Sigmoid colon (tissue), 7 donors: ENCODE data around the gene GRIN1. TPM values are rescaled to one million over a fixed set of nuclear protein-coding genes. Genes with fewer than 3 reads are reported as not detected.
"Not testable (repeated sequence)": the region's sequence is repeated elsewhere in the genome, so short reads cannot be mapped to it uniquely, and the experiment has no call there.

Source experiments
- DNase-seq: peaks from one replicate; pipeline ENCODE4 v3.0.0-alpha.2; 2019
- H3K27ac ChIP-seq, 4 donors: fragments of 200-600 bp; sonication (generic); one replicate each; pipeline ENCODE4 v1.5.1; 2016 to 2019; ENCODE audit warnings: mild to moderate bottlenecking in 1 of 4
- H3K27me3 ChIP-seq, 3 donors: fragments of 200-600 bp; sonication (generic); one replicate each; pipeline ENCODE4 v1.5.1; 2019; ENCODE audit warnings: mild to moderate bottlenecking in 1 of 3
- H3K36me3 ChIP-seq, 4 donors: fragments of 200-600 bp; sonication (generic); one replicate each; pipeline ENCODE4 v1.5.1; 2016 to 2019
- H3K4me1 ChIP-seq, 4 donors: fragments of 200-600 bp; sonication (generic); one replicate each; pipeline ENCODE4 v1.5.1; 2017 to 2019
- H3K4me3 ChIP-seq, 4 donors: fragments of 200-600 bp; sonication (generic); one replicate each; pipeline ENCODE4 v1.5.1; 2017 to 2019; ENCODE audit warnings: mild to moderate bottlenecking in 2 of 4, moderate library complexity in 1 of 4
- H3K9me3 ChIP-seq, 4 donors: fragments of 200-600 bp in 3 of 4; sonication (generic) in 3 of 4; one replicate each; pipeline versions ENCODE4 v1.5.1 to v1.6.1; 2013 to 2019
- EP300 ChIP-seq, 4 donors: sonication (generic); formaldehyde crosslinking; IDR thresholded peaks; one replicate each; pipeline ENCODE4 v1.6.1; 2017; ENCODE audit warnings: antibody characterized with exemption in 4 of 4
- POLR2A ChIP-seq, 2 donors: fragments of 450-650 bp; IDR thresholded peaks; one replicate each; pipeline ENCODE4 v1.6.1; 2016; ENCODE audit warnings: antibody characterized with exemption in 2 of 2, mild to moderate bottlenecking in 2 of 2, moderate library complexity in 2 of 2
- POLR2AphosphoS5 ChIP-seq, 4 donors: sonication (generic); formaldehyde crosslinking; IDR thresholded peaks; one replicate each; pipeline ENCODE4 v1.6.1; 2017; ENCODE audit warnings: antibody characterized with exemption in 4 of 4
- WGBS, 2 donors: extraction: QIAGEN DNeasy Blood & Tissue Kit; methylation state at CpG; one replicate each; pipeline ENCODE4 v1.1.7; 2013; 5-methylcytosine and 5-hydroxymethylcytosine counted together
- intact Hi-C: fragments of 100-400 bp; cut with DNase I; formaldehyde crosslinking; loops from one replicate; pipeline ENCODE4 v1.15.1; 2023
- polyA plus RNA-seq, 3 donors: library from polyadenylated mRNA; stranded (reverse); fragments of 200-250 nt; gene quantifications; one replicate each; pipeline ENCODE4 v1.2.3, GENCODE V29; 2013
- total RNA-seq, 4 donors: library from RNA; depleted of rRNA; stranded (reverse); fragments of >200 nt; gene quantifications; one replicate each; pipeline ENCODE4 v1.1.0, GENCODE V29; 2016
- TF ChIP-seq, protein P1 (sequence below), 4 experiments: fragments of 450-650 bp in 3 of 4; fragments of 200-600 bp in 1 of 4; IDR thresholded peaks; one replicate each; pipeline ENCODE4 v1.5.1; 2016 to 2019; ENCODE audit warnings: antibody characterized with exemption in 4 of 4, mild to moderate bottlenecking in 3 of 4, moderate library complexity in 2 of 4
- donor health status: healthy with polysubstance abuse.
- donor health status: Bipolar disorder and iron deficiency.
- donor health status: healthy.

Gene GRIN1
- total and polyA plus RNA-seq, 7 donors, result 0.16 to 1.1 (median 0.41) TPM; not detected in 2

DNA sequence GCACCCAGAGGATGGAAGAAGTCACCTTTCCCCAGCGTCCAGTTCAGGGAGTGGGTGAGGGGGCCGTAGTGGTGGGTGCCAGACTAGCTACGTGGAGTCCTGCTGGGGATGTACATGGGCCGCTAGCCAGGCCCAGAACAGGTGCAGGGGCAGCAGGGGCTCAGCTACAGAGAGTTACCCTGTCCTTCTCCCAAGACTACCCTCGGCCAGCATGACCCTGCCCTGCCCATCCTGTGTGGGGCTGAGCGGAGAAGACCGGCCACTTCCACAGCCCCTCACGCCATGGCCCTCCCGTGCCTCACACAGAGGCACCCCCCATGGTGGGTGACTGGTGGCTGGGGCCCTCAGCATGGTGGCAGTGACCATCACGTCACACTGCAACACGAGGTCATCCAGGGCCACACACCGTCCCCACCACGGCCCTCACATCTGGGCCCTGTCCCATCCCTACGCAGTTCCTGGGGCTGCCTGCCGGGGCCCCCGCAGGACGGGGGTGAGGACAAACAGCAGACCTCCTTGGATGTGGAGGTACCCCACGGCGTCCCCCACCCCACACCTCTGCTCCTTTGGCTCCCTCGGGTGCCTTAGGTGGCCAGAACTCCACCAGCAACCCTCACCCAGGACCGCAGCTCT, 23.4 kb upstream of the GRIN1 start:
- DNase-seq, result no peak
- Histone ChIP-seq H3K36me3 (peaks cover 10 to 25% (median 13%) of the 10 kb centered on the region in 4 donors), H3K4me3 (peak overlapping the region in 3 of 4 donors; percentile 67 to 80 (median 69)), H3K9me3 (no peaks in the 10 kb centered on the region), H3K4me1 (peaks cover 0 to 18% (median 14%) of the 10 kb centered on the region in 4 donors), H3K27ac (no peak overlapping the region), H3K27me3 (no peaks in the 10 kb centered on the region)
- WGBS, 2 donors, result 61 to 85% methylated on average over 21 of the region's 21 CpGs
- TF ChIP-seq EP300 (IDR thresholded peaks at IDR 0.05) (no peak), POLR2A (IDR thresholded peaks at IDR 0.05) (no peak)
- TF ChIP-seq, protein P1, sequence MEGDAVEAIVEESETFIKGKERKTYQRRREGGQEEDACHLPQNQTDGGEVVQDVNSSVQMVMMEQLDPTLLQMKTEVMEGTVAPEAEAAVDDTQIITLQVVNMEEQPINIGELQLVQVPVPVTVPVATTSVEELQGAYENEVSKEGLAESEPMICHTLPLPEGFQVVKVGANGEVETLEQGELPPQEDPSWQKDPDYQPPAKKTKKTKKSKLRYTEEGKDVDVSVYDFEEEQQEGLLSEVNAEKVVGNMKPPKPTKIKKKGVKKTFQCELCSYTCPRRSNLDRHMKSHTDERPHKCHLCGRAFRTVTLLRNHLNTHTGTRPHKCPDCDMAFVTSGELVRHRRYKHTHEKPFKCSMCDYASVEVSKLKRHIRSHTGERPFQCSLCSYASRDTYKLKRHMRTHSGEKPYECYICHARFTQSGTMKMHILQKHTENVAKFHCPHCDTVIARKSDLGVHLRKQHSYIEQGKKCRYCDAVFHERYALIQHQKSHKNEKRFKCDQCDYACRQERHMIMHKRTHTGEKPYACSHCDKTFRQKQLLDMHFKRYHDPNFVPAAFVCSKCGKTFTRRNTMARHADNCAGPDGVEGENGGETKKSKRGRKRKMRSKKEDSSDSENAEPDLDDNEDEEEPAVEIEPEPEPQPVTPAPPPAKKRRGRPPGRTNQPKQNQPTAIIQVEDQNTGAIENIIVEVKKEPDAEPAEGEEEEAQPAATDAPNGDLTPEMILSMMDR (IDR thresholded peaks at IDR 0.05), result no peak
- intact Hi-C loops, result loop anchor here (2.0 kb wide), 2 partner anchors 29 to 107 kb away; partner anchors contain the start of genes MAN1B1 and RNF208

GRCh38 chr9:137116027-137116507, 22.9 kb upstream of the GRIN1 start:
- DNase-seq, result no peak
- H3K27ac ChIP-seq, result no peak overlapping the region
- intact Hi-C loops, result no loop called here
- H3K27me3 ChIP-seq, result no peaks in the 10 kb centered on the region
- no peaks in the 10 kb centered on the region for H3K9me3 ChIP-seq
- TF ChIP-seq EP300 (IDR thresholded peaks at IDR 0.05), result no peak
- TF ChIP-seq, protein P1 (IDR thresholded peaks at IDR 0.05), result no peak
- no peak for TF ChIP-seq POLR2A (IDR thresholded peaks at IDR 0.05)
- 55 to 74% methylated on average over 6 of the region's 6 CpGs for WGBS, 2 donors
- H3K4me1 ChIP-seq, result peaks cover 0 to 18% (median 14%) of the 10 kb centered on the region in 4 donors
- H3K36me3 ChIP-seq, result peaks cover 6 to 21% (median 10%) of the 10 kb centered on the region in 4 donors
- no peak overlapping the region for H3K4me3 ChIP-seq

DNA sequence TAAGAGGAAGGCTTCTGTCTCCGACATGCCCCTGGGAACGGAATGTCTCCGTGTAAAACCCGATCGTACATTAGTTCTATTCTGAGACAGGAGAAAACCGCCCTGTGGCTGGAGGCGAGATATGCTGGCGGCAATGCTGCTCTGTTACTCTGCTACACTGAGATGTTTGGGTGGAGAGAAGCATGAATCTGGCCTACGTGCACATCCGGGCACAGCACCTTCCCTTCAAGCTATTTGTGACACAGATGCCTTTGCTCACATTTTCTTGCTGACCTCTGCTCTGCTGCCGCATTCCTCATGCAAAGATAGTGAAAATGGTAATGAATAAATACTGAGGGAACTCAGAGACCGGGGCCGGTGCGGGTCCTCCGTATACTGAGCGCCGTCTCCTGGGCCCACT, 22.2 kb upstream of the GRIN1 start:
- TF ChIP-seq, protein P1 (IDR thresholded peaks at IDR 0.05), result no peak
- TF ChIP-seq EP300 (IDR thresholded peaks at IDR 0.05), result no peak
- TF ChIP-seq POLR2A (IDR thresholded peaks at IDR 0.05), result no peak
- TF ChIP-seq POLR2AphosphoS5 (IDR thresholded peaks at IDR 0.05), result no peak
- no peak overlapping the region for H3K4me3 ChIP-seq
- no peaks in the 10 kb centered on the region for H3K27me3 ChIP-seq
- intact Hi-C loops, result no loop called here
- 62 to 74% methylated on average over 17 of the region's 17 CpGs for WGBS, 2 donors
- H3K36me3 ChIP-seq, result peaks cover 6 to 15% (median 7%) of the 10 kb centered on the region in 4 donors
- H3K9me3 ChIP-seq, result no peaks in the 10 kb centered on the region
- H3K4me1 ChIP-seq, result peaks cover 0 to 18% (median 15%) of the 10 kb centered on the region in 4 donors
- DNase-seq, result no peak
- no peak overlapping the region for H3K27ac ChIP-seq

GRCh38 chr9:137117269-137117731, 21.7 kb upstream of the GRIN1 start:
- Histone ChIP-seq H3K4me1 (peaks cover 0 to 19% (median 16%) of the 10 kb centered on the region in 4 donors), H3K4me3 (no peak overlapping the region), H3K27ac (no peak overlapping the region), H3K27me3 (no peaks in the 10 kb centered on the region), H3K9me3 (no peaks in the 10 kb centered on the region), H3K36me3 (peaks cover under 1 to 9% (median 5%) of the 10 kb centered on the region in 4 donors)
- 69 to 86% methylated on average over 15 of the region's 15 CpGs for WGBS, 2 donors
- intact Hi-C loops, result no loop called here
- TF ChIP-seq POLR2A (IDR thresholded peaks at IDR 0.05) (no peak), EP300 (IDR thresholded peaks at IDR 0.05) (no peak), POLR2AphosphoS5 (IDR thresholded peaks at IDR 0.05) (no peak)
- TF ChIP-seq, protein P1 (IDR thresholded peaks at IDR 0.05), result no peak
- DNase-seq, result no peak

DNA sequence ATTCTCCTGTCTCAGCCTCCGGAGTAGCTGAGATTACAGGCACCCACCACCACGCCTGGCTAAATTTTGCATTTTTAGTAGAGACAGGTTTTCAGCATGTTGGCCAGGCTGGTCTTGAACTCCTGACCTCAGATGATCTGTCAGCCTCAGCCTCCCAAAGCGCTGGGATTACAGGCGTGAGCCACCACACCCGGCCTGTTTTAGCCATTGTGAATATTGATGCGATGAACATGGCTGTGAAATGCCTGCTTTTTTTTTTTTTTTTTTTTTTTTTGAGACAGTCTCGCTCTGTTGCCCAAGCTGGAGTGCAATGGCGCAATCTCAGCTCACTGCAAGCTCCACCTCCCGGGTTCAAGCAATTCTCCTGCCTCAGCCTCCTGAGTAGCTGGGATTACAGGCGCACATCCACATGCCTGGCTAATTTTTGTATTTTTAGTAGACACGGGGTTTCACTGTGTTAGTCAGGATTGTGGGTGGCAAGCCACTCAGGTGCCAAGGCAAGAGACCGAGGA, 20.8 kb upstream of the GRIN1 start:
- H3K36me3 ChIP-seq, intact Hi-C loops, H3K27ac ChIP-seq, H3K9me3 ChIP-seq, H3K4me3 ChIP-seq, DNase-seq, H3K27me3 ChIP-seq: not testable (repeated sequence)
- H3K4me1 ChIP-seq, result peaks cover 0 to 18% (median 15%) of the 10 kb centered on the region in 4 donors
- WGBS, 2 donors, result 65 to 89% methylated on average over 12 of the region's 12 CpGs

DNA sequence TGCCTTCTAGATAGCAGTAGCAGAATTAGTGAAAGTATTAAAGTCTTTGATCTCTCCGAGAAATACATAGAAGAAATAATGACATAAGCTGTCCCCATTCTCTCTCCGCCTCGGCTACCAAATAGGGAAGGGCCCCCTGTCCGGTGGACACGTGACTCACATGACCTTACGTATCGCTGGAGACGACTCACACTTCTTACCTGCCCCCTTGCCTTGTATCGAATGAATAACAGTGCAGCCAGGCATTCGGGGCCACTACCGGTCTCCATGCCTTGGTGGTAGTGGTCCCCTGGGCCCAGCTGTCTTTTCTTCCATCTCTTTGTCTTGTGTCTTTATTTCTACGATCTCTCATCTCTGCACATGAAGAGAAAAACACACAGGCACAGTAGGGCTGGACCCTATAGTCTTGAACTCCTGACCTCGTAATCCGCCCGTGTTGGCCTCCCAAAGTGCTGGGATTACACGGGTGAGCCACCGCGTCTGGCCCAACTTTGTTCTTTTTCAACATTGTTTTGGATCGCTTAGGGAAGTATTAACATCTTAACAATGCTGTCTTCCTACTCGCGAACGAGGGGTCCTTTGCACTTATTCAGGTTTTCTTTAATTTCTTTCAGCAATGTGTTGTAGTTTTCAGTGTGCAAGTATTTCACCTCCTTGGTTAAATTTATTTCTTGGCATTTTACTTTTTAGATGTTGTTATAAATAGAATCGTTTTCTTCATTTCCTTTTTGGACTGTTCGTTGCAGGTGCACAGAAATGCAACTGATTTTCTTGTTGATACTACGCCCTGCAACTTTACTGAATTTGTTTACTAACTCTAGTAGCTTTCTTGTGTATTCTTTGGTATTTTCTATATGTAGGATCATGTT, 16.8 kb upstream of the GRIN1 start:
- WGBS, 2 donors, result 71 to 75% methylated on average over 24 to 25 of the region's 25 CpGs
- H3K4me3 ChIP-seq, intact Hi-C loops: not testable (repeated sequence)

DNA sequence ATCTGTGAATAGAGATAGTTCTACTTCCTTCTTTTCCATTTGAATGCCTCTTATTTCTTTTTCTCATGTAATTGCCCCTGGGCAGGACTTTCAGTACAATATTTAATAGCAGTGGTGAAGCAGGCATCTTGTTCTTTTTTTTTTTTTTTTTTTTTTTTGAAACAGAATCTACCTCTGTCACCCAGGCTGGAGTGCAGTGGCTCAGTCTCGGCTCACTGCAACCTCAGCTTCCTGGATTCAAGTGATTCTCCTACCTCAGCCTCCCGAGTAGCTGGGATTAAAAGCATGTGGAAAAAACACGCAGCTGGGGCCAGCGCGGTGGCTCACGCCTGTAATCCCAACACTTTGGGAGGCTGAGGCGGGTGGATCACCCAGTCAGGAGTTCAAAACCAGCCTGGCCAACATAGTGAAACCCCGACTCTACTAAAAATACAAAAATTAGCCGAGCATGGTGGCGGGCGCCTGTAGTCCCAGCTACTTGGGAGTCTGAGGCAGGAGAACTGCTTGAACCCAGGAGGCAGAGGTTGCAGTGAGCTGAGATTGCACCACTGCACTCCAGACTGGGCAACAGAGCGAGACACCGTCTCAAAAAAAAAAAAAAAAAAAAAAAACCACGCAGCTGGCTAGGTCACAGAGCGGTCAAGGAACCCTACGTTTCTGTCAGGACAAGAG, 16.0 kb upstream of the GRIN1 start:
- H3K36me3 ChIP-seq, H3K9me3 ChIP-seq, intact Hi-C loops, H3K27me3 ChIP-seq, DNase-seq, H3K27ac ChIP-seq, H3K4me3 ChIP-seq: not testable (repeated sequence)
- 76 to 88% methylated on average over 16 of the region's 16 CpGs for WGBS, 2 donors
- H3K4me1 ChIP-seq, result peaks cover 0 to 15% (median 4%) of the 10 kb centered on the region in 4 donors

More for the DNA sequence above, 16.8 kb upstream of the GRIN1 start:
- H3K27ac ChIP-seq, H3K4me1 ChIP-seq, DNase-seq, H3K36me3 ChIP-seq, H3K27me3 ChIP-seq, H3K9me3 ChIP-seq: not testable (repeated sequence)
